GM19035 (cell line): Measurements from ENCODE around the gene CADPS2.

Experiments
- ATAC-seq: cut with Tn5 transposase; IDR thresholded peaks from one replicate; pipeline ENCODE4 v1.9.1; 2021; ENCODE audit not compliant: unreplicated experiment

Gene CADPS2

DNA sequence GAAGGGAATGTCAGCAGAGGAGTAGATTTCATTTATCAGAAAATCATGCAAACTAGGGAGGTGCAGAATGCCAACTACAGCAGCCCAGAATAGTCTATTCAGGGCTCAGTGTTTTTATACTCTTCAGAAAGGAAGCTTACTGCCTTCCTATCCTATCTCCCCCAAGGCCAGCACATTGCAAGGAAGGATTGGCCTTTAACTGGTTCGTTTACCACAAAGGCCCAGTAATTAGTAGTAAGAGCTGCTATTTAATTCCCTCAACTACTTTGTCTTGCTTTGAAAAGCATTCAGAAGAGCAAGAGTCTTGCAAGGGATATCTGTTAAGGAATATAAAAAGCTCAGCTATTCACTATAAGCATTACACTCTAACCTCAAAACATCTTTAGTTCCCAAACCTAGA, 97.1 kb downstream of the CADPS2 start:
- no peak for ATAC-seq

DNA sequence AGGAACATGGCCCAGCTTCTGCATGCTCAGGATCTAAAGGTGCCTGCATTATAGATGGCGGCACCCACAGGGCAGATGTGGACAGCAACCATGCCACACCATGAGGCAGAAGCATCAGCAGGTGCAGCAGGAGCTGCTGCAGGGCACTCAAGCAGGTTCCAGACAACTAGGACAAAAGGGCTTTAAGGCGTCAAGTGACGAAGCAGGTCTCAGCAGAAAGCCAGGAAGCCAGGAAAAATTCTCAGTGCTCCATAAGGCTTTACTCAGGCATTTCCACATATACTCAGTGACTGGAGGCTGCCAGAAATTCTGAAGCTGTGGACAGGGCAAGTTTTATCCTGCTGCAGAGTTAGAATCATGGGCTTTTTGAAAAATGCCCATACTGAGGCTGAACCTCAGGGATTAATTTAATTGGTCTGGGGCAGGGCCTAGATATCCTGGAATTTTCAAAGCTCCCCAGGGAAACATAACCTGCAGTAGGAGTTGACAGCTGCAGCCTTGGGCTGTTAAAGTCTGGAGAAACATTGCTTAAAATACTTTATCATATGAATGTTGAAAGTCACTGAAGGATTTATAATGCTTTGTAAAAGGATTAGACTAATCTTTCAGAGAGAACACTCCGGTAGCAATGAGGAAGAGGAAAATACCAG, 115.4 kb downstream of the CADPS2 start:
- ATAC-seq = no peak

DNA sequence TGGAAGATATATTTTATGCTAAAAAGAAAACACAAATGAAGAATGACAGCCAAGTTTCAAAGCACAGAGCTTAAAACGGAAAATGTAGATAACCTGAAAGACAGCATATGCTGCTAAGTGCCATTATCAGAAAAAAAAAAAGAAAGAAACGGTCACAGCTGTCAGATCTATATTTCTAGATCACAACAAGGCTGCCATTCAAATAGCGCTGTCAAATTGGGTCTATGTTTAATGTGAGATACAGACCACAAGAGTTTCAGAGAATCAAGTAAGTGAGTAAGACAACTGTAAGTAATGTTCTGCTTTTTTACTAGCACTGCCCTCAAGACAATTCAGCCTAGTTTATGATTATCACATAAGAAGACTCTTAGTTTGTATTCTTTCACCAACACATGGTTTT, 117.4 kb downstream of the CADPS2 start:
- no peak for ATAC-seq

DNA sequence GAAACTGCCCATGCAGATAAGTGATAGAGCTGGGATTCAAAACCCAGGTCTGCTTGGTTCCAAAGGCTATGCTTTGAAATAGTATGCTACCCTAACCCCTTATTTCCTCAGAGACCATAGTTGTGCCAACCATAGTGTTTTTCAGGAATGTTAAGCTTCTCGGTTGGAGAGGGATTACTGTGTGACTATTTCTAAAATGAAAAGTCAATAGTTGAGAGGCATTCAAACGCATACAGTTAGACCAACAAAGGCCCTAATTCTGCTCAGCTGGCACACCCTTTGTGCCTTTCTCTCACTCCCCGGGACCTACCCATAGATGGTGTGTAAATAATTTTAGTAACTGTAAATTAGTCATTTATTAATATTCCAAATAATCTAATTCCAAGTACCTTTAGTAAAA, 118.9 kb downstream of the CADPS2 start:
- ATAC-seq = no peak

DNA sequence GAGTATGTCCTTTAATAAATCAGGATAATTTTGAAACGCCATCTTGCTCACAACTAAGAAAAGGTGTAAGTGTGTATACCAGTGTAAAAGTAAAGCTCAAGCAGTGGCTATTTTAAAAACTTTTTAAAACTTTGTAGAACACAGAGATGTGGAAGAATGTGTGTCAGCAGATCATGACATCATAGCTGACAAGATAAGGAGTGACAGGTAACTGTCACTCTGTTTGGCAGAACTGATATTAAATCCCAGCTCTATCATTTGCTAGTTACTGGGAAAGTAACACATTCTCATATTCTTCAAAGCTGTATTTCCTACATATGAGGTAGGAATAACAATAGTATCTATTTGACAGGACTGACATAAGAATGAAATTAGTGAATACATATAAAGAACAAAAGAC, 119.7 kb downstream of the CADPS2 start:
- no peak for ATAC-seq

DNA sequence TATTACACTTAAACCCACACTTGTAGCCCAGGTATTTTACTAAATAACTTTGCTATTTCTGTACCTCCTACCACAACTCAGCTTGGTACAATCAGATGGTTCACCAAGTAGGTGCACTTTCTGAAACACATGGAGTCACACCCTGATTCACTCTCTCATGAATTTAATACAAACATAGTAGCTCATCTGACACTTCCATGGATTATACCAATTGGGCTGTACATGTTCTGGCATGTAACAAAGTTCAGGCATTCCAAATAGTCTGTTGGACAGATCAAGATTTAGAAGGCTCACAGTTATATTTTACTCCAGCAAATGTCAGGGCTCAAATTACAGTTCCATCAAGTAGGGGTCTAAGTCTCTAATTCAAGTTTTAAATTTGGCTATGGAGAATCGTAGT, 121.4 kb downstream of the CADPS2 start:
- no peak for ATAC-seq

DNA sequence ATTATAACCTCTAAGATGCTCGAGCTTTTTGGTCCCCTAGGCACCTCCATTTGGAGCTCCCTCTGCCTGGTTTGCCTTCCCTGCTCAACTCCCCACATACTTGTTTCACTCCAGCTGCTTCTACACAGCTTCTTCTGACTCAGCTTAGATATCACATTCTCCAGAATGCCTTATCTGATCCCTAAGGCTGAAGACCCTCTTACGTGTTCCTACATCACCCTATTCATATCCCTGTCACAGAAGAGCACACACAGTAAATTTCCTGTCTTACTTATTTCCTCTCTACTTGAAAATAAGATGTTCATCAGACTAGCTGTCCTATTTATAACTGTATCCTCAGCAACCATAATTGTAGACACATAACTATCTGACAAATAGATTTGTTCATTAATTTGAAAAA, 122.2 kb downstream of the CADPS2 start:
- no peak for ATAC-seq

DNA sequence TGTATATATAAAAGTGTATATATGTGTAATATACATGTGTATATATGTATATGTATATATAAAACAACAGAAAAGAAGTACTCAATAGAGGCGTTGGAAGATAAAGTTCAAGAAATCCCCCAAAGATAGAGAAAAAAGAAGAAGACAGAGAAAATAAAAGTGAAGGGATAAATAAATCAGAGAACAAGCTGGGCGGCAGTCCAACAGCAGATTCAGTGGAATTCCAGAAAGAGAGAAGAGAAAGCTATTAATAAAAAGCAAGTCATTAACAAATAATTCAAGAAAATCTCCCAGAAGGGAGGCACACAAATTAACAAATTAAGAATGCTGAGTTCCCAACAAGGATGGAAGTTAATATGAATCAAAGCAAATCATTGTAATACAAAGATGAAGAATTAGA, 124.2 kb downstream of the CADPS2 start:
- ATAC-seq = no peak

DNA sequence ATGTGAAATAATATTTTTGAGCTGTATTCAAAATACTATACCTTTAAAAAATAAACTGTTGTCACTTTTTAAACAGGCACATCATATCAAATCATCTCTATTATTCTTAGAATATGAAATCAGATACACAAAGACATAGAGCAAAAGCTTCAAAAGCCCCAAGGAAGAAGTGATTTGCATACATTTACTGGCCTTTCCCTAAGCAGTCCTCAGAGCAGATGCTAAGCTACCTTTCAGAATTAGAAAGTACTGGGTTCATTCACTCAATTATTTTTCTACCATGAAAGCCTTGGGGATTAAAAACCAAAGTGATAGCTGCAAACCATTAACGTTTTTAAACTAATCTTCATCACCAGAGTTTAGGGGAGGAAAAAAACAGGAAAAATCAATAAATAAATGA, 127.8 kb downstream of the CADPS2 start:
- no peak for ATAC-seq

DNA sequence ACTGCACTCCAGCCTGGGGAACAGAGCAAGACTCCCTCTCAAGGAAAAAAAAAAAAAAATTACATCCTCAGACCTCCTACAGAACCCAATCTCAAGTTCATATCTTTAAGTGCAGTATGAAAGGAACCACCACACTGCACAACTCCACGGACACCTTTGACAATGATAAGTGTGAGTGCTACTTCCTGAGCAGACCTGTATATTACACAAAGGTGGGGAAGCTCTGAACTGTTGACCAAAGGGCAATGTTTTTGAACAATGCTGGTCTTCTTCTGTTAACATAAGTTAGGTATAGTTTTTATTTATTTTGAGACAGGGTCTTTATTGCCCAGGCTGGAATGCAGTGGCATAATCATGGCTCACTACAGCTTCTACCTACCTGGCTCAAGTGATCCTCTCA, 129.4 kb downstream of the CADPS2 start:
- ATAC-seq = no peak

DNA sequence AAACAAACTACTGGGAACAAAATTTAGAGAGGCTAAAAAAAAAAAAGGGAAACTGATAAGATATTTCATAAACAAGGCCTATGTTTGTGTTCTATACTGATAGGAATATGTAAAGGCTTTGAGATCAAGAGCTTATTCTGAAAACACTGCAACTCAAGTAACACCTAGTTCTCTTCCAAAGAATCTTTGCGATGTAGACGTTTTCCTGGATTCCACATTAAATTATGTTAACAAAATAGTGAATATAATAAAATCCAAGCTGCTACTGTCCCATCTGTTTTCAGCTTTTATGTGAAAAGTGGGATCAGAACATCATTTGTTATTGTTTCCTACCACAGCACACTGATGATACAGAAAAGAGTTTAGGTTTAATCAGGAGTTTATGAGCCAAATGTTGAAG, 130.6 kb downstream of the CADPS2 start:
- no peak for ATAC-seq

DNA sequence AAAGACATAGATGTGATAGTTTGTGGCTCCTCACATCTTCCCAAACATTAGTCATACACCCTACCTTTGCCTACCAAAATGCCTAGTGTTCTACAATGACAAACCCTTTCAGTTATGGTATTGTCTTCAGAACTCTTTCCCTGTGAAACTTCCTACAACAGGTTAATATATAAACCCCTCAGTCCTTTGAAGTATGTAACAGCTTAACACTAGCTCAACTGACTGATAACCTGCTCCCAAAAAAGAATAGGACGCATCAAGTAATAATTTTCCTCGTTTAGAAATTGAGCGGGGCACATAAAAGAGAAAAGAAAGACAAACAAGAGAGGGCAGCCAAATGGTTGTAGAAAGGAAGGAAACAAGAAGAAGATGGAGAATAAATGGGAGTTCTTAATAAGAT, 133.7 kb downstream of the CADPS2 start:
- ATAC-seq = no peak

DNA sequence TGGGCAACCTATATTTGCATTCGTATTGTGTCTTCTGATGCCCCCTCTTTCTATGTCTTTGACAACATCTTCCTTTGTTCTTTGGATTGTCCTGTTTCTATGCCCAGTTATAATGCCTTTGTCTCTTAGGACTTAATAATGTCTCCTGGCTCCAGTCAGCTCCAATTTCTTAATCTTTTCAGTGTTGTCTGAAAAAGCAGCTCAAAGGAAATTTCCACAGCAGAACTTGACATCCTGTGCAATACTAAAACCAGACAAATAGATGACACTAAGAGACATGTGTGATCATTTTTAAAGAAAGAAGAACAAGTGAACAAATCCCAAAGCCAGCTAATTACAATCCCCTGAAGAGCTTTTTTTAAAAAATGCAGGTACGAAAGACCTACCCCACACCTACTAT, 135.9 kb downstream of the CADPS2 start:
- ATAC-seq = no peak

DNA sequence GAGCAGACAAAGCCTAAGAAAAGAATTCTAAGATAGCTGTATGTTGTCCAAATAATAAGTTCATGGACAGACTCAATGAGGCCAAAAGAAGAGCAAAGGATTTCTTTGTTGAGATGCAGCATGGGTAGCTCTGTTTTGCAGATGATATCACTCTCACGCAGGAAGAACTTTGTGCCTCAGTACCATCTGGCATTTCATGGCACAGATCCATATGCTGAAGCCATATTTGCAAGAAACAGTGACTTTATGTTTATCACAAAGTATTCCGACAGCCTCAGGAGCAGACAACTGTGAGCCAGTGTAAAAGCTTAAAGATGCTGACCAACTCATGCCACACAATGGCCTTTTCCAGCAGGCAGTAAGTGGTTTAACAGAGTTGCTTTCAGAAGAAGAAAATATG, 138.1 kb downstream of the CADPS2 start:
- no peak for ATAC-seq

DNA sequence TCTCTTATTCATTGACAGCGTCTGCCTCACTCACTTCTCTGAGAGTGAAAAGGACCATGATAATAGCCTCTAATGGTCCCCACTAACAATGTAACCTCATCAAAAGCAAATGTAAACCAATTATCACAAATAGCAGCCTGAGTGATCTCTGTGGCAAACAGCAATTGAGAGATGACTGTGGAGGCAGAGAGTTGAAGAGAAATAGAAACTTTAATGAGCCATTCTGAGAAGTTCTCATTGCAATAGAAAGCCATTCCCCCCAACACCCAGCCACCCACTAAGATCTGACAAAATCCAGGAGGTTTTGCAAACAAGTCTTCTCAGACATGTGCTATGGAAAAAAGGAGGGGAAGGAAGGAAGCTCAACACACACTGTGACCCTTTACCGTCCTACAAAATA, 139.3 kb downstream of the CADPS2 start:
- ATAC-seq = peak; percentile 54

DNA sequence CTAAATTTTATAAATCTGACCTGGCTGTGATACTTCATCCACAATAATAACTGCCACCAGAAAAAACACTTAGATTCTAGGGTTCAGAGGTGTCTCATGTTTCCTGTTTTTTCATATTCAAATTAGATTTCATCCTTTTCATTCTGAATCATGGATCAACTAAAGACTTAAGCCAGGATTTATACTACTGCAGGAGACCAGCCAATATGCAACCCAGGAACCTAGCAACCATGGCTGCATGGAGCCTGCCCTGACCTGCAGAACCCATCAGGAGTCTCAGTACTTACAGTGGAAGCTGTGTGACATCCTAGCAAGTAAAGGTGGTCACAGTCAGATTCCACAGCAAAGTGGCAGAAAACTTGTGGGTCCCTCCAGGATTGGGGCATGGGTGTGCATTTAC, 143.0 kb downstream of the CADPS2 start:
- no peak for ATAC-seq

DNA sequence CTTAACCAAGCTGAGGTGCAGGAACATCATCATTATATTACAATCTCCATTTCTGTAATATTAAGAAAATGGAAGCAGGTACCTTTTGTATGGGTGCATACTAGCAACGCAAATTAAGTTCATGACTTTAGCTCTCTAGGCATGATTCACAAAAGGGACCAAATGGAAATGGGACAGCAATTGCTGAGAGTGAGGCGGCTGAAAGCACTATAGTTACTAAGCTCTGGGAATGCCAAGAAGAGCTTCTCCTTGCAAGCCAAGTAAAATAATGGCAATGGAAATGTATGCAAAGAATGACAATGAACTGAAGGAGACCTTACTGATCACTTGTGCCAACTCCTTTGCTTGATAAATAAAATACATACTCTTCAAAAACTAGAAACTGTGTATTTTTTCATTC, 147.3 kb downstream of the CADPS2 start:
- ATAC-seq = no peak

DNA sequence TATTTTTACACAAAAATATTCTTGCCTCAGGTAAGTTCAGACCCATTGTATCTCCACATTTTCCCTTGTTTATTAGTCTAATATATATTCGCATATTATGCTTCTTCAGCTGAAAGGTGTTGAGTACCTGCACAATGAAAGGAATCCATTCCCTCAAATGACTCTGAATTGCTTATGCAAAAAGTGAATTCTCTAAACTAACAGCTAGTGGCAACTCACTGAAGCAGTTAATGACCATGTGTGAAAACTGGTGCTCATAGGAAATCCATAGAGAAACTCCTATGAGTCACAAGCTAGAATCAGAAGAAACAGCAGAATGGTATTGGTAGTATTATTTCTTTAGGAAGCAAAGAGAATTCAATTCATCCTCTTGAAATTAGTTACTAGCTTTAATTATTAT, 150.1 kb downstream of the CADPS2 start:
- no peak for ATAC-seq

DNA sequence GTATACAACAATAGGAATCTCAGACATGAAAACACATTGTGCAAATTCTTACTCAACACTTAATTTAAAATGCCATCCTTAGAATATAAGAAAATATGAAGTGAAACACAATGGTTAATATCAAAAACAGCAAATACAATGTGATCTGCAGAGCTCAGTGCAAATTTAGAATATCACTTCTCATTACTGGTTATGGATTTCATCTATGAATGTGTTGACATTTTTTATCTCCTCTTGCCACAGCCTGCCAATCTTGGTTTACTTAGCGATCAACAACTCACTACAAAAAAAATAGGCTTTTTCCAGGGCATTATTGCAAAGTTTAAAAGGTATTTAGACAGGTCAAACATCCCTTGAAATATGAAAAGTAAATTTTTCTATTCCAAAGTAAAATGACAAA, 158.5 kb downstream of the CADPS2 start:
- ATAC-seq = no peak

DNA sequence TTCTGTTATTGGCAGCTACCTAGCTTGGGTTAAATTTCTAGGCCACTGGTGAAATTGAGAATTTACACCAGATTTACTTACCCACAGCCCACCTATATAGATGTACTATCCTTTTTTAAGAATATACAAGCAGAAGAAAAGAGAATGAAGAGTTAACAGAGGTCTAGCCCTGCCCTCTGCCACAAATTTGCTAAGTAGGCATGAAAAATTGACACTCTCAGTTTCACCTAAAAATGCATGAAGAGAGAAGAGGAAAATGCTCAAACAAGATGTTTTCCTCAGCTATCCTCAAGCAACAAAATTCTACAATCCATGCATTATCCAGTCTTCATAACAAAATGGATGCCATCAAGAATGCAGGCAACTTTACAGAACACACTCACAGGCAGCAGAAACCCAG, 158.9 kb downstream of the CADPS2 start:
- no peak for ATAC-seq

DNA sequence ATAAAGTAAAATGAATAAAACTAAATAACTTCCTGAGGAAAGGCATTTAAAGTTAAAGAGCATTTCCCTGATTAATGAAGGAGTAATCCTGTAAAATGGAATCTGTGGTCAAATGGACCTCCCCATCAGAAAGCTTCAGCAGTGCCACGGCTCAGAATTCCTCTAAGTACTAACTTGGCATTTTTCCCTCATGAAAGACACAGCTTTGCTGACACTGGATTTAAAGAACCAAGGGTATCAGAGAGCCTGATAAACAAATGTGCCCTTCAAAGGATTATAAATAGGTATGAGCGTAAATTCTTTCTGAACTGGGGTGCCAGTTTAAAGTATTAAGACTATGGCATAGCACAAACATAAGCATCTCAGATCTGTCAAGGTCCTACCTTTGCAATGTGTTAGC, 159.4 kb downstream of the CADPS2 start:
- no peak for ATAC-seq

DNA sequence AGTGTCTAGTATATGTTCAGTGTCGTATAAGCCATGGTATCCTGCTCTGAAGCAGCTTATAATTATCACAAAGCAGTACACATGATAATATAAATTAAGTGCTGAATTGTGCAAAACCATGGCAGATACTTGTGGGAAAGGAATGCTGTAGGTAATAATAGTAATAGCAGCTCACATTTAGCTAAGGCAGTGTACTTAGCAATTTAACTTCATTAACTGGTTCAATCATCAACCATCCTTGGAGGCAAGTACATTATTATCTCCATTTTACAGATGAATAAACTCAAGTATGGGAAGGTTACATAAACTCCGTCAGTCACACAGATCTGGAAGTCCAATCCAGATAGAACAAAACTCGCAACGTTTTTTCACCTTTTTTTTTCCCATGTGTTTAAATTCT, 161.9 kb downstream of the CADPS2 start:
- ATAC-seq = no peak

DNA sequence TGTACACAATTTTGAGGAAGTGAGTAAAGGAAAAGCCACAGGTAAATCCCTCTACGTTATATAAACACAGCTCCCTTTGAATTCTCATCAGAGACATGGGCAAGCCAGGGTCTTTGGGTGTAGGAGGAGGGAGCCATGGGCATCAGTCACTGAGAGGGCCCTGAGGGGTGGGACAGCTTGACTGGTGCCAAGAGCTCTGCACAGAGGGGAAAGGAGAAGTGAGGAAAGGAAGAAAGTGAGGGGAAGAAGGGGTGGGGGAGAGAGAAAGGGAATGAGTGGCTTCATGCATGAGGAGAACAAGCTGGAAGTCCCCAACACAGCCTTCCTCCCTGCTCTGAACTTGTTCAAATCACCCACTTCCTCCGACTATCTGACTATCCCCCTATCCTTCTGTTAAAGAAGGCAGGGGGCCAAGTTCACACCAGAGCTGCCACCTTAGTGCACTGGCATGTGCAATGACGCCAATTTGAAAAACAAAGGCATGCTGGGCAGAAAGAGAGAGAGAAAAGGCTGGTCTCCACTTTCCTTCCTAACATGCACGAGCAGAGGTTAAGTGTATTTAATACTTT, 167.2 kb downstream of the CADPS2 start:
- no peak for ATAC-seq
